ENCODE results near the gene SUGT1. TPM values are rescaled to one million over a fixed set of nuclear protein-coding genes. Genes with fewer than 3 reads are reported as not detected.

Gene SUGT1
- total RNA-seq, 1 donor from 2014 or later = 38.6 TPM

DNA sequence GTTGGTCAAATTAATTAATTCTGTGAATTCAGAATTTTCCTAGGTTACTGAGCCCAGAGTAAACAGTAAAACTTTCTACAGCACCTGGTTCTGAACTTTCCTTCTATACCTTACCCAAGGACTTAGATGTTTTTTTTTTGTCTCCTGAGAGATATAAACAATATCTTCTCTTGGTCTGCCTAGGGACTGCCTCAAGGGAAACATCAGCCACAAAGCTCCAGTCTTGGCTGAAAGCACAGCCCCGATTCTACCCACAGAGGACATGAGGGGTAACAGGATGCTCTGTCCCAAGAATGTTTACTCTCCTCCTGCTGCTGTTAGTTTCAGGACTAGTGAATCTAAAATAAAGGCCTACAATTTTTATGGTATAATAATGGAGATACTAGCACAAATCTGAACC is 72.7 kb downstream of the SUGT1 start:
- peaks cover 5% of the 10 kb centered on the region for H3K9me3 Mint-ChIP-seq
- intact Hi-C loops (cut with micrococcal nuclease) = no loop called here
- no peaks in the 10 kb centered on the region for H3K36me3 Mint-ChIP-seq (ENCODE audit: low read depth)
- H3K27ac Mint-ChIP-seq = no peak overlapping the region
- H3K27me3 Mint-ChIP-seq = peaks cover 12% of the 10 kb centered on the region
- ChIA-PET CTCF (no interaction called here), POLR2A (no interaction called here)
- TF ChIP-seq, protein P1, sequence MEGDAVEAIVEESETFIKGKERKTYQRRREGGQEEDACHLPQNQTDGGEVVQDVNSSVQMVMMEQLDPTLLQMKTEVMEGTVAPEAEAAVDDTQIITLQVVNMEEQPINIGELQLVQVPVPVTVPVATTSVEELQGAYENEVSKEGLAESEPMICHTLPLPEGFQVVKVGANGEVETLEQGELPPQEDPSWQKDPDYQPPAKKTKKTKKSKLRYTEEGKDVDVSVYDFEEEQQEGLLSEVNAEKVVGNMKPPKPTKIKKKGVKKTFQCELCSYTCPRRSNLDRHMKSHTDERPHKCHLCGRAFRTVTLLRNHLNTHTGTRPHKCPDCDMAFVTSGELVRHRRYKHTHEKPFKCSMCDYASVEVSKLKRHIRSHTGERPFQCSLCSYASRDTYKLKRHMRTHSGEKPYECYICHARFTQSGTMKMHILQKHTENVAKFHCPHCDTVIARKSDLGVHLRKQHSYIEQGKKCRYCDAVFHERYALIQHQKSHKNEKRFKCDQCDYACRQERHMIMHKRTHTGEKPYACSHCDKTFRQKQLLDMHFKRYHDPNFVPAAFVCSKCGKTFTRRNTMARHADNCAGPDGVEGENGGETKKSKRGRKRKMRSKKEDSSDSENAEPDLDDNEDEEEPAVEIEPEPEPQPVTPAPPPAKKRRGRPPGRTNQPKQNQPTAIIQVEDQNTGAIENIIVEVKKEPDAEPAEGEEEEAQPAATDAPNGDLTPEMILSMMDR (IDR thresholded peaks at IDR 0.05) = no peak
- no peak for DNase-seq
- no peak overlapping the region for H3K4me3 Mint-ChIP-seq
- no peaks in the 10 kb centered on the region for H3K4me1 Mint-ChIP-seq
- ATAC-seq (ENCODE audit: low read depth) = no peak

- POLR2A ChIA-PET = no interaction called here
Observed at GRCh38 chr13:52726258-52726657, 73.6 kb downstream of the SUGT1 start.

GRCh38 chr13:52734075-52734623 is 81.5 kb downstream of the SUGT1 start:
- no peaks in the 10 kb centered on the region for H3K36me3 Mint-ChIP-seq (ENCODE audit: low read depth)
- no peak overlapping the region for H3K4me3 Mint-ChIP-seq
- no peaks in the 10 kb centered on the region for H3K9me3 Mint-ChIP-seq

More at GRCh38 chr13:52726258-52726657, 73.6 kb downstream of the SUGT1 start:
- CTCF ChIA-PET = no interaction called here
- H3K9me3 Mint-ChIP-seq = peaks cover 5% of the 10 kb centered on the region
- DNase-seq (no peak), ATAC-seq (ENCODE audit: low read depth) (no peak)
- H3K4me1 Mint-ChIP-seq = no peaks in the 10 kb centered on the region
- TF ChIP-seq, protein P1 (IDR thresholded peaks at IDR 0.05) = no peak
- intact Hi-C loops (cut with micrococcal nuclease) = no loop called here
- H3K36me3 Mint-ChIP-seq (ENCODE audit: low read depth) = no peaks in the 10 kb centered on the region
- H3K27ac Mint-ChIP-seq = no peak overlapping the region
- H3K27me3 Mint-ChIP-seq = peaks cover 11% of the 10 kb centered on the region
- no peak overlapping the region for H3K4me3 Mint-ChIP-seq

DNA sequence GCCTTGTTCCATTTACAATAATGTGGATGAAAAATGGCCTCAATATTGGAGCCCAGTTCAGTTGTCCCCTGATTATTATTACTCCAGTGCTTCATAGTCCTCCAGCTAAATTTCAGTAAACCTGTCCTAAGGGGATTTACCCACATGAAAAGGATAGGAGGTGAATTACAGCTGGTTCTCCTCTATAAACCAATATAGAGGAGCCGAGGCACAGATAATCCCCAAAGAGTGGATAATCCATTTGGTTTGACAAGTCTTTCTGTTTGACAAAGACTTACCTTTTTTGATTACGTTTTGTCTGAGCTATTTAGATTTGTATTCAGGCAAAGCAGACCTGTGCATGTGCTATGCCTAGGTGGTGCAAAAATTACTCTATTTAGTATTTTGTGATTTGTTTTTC is 84.3 kb downstream of the SUGT1 start:
- peaks cover 24% of the 10 kb centered on the region for H3K27me3 Mint-ChIP-seq
- ATAC-seq (ENCODE audit: low read depth) (no peak), DNase-seq (no peak)
- no peaks in the 10 kb centered on the region for H3K9me3 Mint-ChIP-seq
- H3K27ac Mint-ChIP-seq = no peak overlapping the region
- H3K4me3 Mint-ChIP-seq = no peak overlapping the region
- H3K4me1 Mint-ChIP-seq = peaks cover 6% of the 10 kb centered on the region
- TF ChIP-seq, protein P1 (IDR thresholded peaks at IDR 0.05) = no peak
- ChIA-PET POLR2A (no interaction called here), CTCF (no interaction called here)
- intact Hi-C loops (cut with micrococcal nuclease) = no loop called here
- H3K36me3 Mint-ChIP-seq (ENCODE audit: low read depth) = no peaks in the 10 kb centered on the region

More at GRCh38 chr13:52734075-52734623, 81.5 kb downstream of the SUGT1 start:
- intact Hi-C loops (cut with micrococcal nuclease) = no loop called here
- Mint-ChIP-seq H3K4me1 (peaks cover 2% of the 10 kb centered on the region), H3K27ac (no peak overlapping the region), H3K27me3 (peaks cover 6% of the 10 kb centered on the region)
- CTCF ChIA-PET = no interaction called here
- TF ChIP-seq, protein P1 (IDR thresholded peaks at IDR 0.05) = no peak
- ATAC-seq (ENCODE audit: low read depth) (no peak), DNase-seq (no peak)
- POLR2A ChIA-PET = no interaction called here

GRCh38 chr13:52737451-52737850 is 84.8 kb downstream of the SUGT1 start:
- ATAC-seq (ENCODE audit: low read depth) (no peak), DNase-seq (no peak)
- Mint-ChIP-seq H3K36me3 (ENCODE audit: low read depth) (no peaks in the 10 kb centered on the region), H3K27ac (no peak overlapping the region), H3K4me1 (peaks cover 6% of the 10 kb centered on the region), H3K9me3 (peaks cover under 1% of the 10 kb centered on the region), H3K27me3 (peaks cover 29% of the 10 kb centered on the region), H3K4me3 (no peak overlapping the region)
- intact Hi-C loops (cut with micrococcal nuclease) = no loop called here
- ChIA-PET POLR2A (no interaction called here), CTCF (no interaction called here)
- TF ChIP-seq, protein P1 (IDR thresholded peaks at IDR 0.05) = no peak

Data from activated B cell treated with CpG ODN at 0.5 μM for 24 hours (primary cell).